ENCODE data around the gene UBE2E1.
A peak's percentile ranks its signal among the peaks of the same experiment; 100 is the strongest.
"Not testable (repeated sequence)": the region's sequence is repeated elsewhere in the genome, so short reads cannot be mapped to it uniquely, and the experiment has no call there.

UBE2E1 gene

DNA sequence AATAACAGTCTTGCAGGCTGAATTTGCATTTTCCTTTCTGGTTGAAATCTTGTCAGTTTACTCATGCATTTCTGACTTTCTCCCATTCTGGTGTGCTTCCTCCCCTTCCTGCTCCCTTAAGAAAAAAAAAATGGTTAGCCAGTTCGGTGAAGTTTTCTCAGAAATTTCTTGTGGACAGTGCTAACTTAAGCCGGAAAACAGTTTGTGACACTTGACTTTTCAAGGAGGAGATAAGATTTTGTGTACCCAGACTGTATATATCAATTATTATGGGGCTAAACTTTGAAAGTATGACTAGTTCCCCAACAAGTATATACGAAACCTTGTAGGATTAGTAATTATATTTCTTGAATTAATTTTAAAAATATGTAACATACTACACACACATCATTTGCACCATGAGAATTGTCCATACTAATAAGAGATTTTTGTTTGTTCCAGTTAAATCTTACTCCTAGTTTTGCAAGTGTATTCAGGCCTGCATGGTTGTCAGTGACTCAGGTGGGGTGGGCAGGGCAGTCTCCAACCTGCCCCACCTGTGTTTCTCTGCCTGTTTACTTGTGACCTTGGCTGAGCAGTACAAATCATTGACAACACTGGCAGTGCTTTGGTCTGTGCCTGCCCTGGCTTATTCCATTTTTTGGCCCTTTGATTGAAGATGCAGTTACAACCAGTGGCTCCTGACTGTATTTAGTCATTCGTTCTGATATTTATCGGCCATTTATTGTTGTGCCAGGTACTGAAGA, 19.1 kb downstream of the UBE2E1 start:
- no peak for DNase-seq

DNA sequence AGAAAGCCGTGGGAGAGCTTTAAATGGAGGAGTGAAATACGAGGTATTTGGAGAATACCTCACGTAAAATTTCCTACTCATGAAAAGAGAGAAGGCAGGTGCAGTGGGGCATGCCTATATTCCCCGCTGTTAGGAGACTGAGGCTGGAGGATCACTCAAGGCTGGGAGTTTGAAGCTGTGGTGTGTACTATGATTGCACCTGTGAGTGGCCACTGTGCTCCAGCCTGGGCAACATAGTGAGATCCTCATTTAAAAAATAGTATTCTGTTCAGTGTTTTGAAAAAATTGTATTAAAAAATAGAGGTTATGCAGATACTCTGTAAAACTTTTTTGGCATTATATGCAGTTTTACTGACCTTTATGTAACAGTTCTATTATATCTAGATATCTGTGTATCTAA, 20.0 kb downstream of the UBE2E1 start:
- DNase-seq = no peak

DNA sequence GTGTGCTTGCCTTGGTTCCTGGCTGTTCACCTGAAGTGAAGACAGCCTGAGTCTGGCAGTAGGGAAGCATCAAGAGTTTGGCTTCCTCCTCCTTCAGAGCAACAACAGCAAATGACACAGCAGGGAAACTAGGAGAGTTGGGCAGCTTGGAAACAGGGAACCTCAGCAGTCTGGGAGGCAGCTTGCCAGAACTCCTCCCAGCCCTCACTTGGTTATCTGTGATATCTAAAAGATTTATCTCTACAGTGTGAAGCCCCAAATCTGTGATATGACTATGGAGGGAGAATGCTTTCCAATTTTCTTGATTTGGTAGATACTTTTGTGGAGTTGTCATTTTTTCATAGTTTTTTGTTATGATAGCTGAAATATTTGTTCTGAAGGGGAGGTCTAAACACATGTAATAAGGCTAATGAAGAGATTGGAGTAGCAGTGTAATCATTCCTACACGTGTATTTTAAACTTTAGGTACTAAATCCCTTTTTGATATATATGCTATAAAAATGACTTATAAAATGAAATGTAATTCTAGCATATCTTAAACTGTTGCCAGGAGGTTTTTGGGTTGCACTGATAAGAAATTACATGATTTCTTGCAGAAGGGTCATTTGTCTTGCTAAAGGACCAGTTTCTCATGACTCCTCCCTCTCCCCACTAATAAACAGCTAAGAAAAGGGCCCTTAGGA, 20.8 kb downstream of the UBE2E1 start:
- DNase-seq = no peak

DNA sequence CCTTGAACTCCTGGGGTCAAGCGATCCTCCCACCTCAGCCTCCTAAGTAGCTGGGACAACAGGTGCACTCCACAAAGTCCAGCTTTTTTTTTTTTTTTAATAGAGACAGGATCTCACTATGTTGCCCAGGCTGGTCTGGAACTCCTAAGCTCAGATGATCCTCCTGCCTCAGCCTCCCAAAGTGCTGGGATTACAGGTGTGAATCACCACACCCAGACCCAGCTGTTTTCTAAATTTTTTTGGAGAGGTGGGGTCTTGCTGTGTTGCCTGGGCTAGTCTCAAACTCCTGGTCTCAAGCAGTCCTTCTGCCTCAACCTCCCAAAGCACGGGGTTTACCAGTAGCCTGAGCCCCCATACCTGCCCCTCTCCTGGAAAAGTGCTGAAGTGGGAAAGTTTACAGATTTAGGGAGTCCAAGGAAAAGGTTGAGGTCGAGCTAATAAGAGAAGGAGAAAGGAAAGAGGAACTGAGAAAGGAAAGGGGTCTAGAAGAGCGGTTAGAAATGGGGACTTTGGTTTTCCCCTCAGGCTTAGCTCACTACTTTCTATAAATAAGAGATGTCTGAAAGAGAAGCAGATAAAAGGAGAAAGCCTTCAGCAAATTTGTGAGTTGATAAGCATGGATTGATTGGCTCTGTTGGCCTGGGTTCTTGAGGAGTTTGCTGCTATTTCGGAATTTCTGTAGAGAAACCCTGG, 23.6 kb downstream of the UBE2E1 start:
- DNase-seq = no peak

DNA sequence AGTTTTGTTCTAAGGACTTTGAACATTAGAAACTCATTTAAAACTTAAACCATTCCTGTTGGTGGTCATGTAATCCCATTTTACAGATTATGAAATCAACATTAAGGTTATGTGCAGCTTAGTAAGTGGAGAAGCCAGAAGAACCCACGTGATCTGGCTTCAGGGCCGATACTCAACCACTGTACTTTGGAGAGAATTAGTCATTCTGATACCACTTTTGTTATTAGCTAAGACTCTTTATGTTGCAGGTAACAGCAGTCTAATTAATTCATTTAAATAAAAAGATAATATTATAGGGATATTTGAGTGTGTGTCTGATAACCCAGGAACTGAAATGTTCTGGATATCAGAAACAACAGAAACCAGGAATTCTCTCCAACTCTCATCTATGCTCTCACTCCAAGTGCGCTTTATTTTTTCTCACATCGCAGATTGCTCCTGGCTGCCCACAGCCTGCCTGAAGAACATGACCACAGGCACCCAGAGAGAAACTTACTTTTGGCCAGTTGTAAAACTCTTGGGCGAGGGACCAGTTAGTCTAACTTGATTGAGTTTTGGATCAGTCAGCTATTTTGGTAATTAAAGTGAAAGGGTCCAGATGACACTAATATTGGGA, 25.2 kb downstream of the UBE2E1 start:
- no peak for DNase-seq

DNA sequence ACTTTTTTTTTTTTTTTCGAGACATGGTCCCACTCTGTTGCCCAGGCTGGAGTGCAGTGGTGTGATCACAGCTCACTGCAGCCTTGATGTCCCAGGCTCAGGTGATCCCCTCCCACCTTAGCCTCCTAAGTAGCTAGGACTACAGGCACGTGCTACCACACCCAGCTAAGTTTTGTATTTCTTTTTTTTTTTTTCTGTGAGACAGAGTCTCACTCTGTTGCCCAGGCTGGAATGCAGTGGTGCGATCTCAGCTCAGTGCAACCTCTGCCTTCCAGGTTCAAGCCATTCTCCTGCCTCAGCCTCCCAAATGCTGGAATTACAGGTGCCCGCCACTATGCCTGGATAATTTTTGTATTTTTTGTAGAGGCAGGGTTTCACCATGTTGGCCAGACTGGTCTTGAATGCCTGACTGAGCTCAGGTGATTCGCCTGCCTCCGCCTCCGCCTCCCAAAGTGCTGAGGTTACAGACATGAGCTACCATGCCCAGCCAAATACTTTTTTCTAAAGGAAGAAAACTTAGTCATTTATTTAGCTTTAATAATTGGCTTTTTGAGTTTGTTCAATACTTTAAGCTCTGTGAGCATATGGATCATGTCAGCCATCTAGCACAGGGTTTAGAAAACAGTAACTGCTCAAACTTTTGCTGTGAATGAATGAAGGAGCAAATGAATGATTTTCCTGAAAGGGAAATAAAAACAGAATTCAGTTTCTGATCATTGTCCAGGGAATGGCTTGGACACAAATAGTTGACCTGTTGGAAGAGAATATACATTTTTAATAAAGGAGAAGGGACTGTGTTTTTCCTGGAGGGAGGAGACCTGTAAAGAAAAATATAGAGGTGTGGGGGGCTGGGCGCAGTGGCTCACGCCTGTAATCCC, 26.0 kb downstream of the UBE2E1 start:
- DNase-seq = no peak

DNA sequence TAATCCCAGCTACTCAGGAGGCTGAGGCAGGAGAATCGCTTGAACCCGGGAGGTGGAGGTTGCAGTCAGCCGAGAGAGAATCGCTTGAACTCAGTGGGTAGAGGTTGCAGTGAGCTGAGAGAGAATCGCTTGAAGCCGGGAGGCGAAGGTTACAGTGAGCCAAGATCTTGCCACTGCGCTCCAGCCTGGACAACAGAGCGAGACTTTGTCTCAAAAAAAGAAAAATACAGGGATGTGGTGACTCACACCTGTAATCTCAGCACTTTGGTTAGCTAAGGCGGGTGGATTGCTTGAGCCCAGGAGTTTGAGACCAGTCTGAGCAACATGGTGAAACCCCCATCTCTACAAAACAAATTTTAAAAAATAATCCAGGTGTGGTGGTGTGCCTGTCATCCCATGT, 26.8 kb downstream of the UBE2E1 start:
- DNase-seq = no peak

DNA sequence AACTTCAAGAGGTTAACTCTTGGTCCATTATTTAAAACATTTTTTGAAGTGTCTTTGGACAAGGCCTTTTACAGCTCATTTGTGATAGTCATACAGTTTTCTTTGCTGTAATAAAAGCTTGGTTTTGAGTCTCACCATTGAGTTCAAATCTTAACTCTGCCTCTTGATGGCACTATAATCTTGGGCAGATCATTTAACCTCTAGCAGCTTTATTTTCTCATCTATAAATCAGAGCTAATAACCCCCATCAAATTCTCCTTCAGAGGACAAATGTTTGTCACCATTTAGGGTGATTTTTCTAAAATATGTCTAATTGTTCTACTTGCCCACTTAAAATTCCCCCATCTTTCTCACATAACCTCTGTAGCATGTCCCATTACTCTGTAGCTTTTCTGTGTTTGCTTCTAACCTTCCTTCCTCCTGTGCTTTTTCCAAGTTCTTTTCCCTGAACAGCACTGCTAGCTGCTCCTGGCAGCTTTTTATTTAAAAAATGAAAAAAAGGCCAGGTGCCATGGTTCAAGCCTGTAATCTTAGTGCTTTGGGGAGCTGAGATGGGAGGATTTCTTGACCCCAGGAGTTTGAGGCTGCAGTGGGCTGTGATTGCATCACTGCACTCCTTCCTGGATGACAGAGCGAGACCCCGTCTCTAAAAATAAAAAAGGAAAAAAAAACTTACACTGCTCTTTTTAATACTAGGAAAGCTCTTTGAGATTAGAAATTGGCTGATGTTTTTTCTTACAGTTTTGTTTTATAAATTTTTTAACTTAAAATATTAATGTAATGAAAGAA, 28.5 kb downstream of the UBE2E1 start:
- peak; percentile 7 for DNase-seq

DNA sequence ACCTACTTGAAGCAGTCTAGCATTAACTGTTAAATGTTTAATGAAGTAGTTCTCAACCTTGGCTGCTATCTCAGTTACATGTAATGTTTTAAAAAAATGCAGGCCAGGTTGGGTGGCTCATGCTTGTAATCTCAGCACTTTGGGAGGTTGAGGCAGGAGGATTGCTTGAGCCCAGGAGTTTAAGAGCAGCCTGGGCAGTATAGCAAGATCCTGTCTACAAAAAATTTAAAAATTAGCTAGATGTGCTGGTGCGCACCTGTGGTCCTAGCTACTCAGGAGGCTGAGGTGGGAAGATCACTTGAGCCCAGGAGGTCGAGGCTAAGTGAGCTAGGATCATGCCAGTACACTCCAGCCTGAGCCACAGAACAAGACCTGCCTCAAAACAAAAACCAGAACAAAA, 29.3 kb downstream of the UBE2E1 start:
- no peak for DNase-seq

DNA sequence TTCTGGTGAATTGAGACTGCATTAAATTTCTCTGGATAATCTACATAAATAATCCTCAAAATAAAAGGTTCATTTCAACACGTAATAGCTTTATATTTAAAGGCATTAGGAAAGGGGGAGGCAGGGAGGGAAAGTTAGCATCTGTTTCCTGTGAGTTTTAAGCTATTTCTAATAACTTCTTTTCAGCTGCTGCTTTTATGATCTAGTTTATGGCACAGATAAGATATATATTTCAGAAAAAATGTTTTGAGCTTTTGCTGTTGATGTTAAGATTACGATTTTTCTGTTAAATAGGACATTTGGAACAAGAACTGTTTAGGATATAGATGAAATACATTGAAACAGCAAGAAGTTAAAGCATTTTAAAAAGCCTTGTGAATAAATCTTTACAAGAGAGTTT, 30.0 kb downstream of the UBE2E1 start:
- no peak for DNase-seq

DNA sequence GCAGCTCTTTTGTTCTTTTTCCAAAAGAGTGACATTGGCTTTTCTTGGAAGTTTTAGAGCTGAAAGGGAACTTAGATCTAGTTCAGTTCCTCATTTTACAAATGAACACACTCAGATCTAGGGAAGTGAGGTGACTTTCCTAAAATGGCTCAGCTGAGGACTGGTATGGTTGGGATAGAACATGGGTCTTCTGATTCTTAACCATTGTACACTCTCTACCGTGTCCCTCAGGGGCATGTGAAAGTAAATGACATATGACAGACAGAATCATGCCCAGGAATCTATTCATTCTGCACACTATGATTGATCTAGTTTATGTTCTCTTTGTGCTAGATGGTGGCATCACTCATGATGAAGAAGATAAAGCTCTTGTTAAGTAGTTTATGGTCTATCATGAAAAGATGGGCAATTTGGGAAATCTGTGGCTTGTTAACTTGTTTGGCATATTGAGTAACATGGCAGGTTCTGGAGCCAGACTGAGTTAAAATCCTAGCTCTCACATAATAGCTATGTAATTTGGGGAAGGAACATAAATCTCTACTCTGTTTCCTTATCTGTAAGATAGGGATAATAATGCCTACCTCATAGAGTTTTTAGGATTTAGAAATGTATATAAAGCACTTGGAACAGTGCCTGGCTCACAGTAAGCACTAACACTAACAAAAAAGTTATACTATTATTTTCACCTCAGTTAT, 30.9 kb downstream of the UBE2E1 start:
- DNase-seq = no peak

DNA sequence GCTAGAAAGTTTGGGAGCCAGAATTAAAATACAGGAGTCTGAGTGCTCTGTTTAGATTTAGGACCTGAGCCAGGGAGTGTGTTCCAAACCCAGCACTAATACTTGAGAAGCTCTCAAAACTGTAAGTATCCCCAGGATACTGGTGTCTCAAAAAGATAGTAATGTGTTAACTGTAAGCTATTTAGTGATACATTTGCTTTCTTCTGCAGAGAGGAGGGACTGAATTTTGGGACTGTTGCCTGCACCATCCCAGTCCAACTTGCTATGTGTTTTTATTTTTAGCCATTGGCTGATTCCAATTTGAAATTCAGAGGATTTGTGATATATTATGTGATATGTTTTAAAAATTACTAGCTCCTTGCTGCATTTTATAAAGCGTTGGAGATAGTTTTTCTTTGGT, 31.5 kb downstream of the UBE2E1 start:
- DNase-seq = no peak

DNA sequence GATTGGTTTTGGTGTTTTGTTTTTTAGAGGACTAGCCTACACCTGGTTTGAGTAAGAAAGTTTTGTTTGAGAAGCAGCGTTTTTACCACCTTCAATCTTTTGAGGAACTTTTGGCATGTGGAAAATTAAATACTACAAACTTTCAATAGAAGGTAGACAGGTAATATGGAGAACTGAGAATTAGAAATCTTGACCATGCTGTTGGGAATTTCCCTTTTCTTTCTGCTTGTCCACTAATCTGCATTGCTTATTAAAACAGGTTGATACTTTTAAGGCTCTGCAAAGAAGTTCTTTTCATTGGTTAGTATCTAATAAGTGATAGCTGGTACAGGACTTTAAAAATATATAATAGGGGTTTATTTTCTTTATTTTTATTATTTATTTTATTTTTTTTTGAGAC, 31.9 kb downstream of the UBE2E1 start:
- no peak for DNase-seq

DNA sequence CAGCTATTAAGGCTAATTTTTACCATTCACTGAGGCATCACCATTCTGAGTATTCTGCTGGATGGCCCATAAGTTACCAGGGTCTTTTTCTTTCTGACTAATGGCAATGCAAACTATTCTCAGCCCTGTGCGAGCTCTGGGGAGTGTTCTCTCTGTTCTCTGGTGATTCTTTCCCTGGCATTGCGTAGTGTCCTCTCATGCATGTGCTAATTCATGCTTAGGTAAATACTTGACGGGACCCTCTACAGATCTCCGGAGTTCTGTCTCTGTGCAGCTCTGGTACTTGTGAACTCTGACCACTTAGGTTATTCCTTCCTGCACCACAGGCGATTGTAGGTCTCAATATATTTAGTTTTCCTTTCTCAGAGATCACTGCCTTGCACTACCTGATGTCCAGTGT, 34.8 kb downstream of the UBE2E1 start:
- peak; percentile 67 for DNase-seq

DNA sequence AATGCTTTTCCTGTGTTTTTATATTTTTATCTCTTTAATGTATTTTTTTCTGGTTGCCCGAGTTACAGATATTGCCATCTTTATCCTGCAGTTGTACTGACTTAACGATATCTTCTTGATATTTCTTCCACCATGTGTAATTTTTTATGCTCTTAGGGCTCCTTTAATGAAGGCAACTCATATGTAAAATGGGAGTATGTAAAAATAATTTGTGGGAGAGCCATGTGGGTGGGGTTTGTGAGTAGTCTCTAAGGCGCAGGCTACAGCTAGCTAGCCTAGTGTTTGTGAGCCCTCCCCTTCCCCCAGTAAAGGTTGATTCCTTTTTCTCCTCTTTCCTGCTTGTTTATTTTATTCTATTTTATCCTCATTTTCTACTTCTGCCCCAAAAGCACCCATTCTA, 38.1 kb downstream of the UBE2E1 start:
- DNase-seq = no peak

DNA sequence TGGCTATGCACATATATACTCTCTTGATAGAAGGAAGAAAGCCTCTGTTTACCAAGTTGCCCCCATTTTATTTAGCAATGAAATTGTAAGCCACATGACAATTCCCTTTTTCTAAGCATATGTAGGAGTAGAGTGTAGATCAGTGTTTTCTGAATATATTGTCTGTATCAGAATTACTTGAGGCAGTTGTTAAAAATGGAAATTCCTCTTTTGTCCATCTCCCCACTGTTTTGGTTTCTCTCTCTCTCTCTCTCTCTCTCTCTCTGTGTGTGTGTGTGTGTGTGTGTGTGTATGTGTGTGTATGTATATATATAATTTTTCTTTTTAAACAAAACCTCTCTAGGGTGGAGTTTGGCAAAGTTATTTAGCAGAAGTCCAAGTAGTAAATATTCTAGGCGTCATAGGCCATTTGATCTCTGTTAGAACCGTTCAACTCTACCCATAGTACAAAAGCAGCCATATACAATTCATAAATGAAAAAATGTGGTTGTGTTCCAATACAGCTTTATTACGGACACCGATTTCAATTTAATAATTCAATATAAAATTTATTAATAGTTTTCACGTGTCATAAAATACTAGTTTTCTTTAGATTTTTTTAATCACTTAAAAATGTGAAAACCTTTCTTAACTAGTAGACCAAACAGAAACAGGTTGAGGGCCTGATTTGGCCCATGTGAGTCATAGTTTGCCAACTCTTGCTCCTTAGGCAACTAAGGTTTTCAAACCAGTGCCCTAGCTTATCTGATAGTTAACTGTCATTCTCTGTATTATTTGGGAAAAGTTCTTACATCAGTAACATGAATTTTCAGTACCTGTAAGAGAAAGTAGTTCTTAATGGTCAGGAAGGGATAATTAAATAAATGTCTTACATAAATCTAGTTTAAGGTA, 39.8 kb downstream of the UBE2E1 start:
- DNase-seq = no peak

DNA sequence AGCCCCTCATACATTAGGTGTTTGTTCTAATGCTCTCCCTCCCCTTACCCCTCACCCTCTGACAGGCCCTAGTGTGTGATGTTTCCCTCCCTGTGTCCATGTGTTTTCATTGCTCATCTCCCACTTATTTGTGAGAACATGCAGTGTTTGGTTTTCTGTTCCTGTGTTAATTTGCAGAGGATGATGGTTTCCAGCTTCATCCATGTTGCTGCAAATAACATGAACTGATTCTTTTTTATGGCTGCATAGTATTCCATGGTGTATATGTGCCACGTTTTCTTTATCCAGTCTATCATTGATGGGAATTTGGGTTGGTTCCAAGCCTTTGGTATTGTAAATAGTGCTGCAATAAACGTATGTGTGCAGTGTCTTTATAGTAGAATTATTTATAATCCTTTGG, 43.7 kb downstream of the UBE2E1 start:
- not testable (repeated sequence) for DNase-seq

DNA sequence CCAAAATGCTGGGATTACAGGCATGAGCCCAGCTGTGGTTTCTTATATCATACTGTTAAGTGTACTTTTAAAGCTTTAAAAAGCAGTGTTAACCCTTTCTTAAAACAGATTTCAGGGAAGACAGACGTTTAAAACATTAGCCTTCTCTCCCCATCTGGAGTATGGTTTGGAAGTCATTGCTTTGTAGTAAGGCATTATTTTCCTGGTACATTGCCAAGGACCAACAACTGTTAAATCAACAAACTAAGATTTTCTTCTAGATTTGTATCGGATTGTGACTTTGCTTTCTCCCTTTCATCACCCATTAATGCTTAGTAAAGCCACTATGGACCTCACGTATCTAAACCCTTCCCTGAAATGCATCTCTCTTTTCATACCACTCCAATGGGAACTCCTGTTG, 50.5 kb downstream of the UBE2E1 start:
- DNase-seq = no peak

DNA sequence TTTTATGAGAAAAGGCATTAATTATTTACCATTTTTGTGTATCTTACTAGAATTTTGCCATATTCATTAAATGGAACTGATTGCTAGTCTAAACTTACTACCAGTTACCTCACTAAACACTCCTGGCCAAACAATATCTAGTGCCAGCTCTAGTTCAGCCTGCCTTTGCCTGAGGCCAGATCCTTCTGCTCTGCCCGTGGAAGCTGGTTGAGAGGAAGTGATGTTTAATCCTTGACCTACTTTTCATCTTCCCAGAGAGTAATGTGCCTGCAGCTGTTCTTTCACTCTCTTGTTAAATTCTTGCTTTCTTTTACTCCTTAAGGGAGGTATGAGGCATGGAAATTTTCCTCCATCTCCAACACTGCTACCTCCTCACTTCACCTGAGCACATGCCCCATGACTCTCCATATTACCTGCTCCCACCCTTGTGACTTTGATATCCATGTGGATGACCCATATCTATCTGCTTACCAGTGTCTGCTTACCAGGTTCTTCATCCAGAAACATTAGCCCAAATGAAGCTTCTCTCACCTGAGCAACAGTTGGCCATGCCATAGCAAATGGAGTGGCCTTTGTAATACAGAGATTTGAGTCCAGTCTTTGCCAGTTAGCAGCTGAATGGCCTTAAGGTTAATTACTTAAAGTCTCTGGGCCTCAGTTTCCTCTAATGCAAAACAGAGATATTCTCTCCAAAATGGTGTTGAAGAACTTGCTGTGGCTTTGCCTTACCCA, 53.4 kb downstream of the UBE2E1 start:
- DNase-seq = peak; percentile 5

Data from NCI-H510A treated with DMSO at 0.1 percent for 48 hours (cell line).